ENCODE measurements around the gene TTPAL.

GRCh38 chr20:44425923-44426322 lies 49.8 kb upstream of the TTPAL start:
- TF ChIP-seq CTCF (conservative IDR thresholded peaks at IDR 0.05 in 1 of 2, IDR thresholded peaks at IDR 0.05 in 1 of 2; ENCODE audit: low read depth in 1 of 2, low read length in 2 of 2): no peak
- no peak for TF ChIP-seq EZH2 (IDR thresholded peaks at IDR 0.05; ENCODE audit: low read length, missing control alignments)

Data from fibroblast of lung (primary cell).